AG04450 (cell line): Measurements from ENCODE around the gene SHC4. TPM values are rescaled to one million over a fixed set of nuclear protein-coding genes. Genes with fewer than 3 reads are reported as not detected.
"Not testable (repeated sequence)": the region's sequence is repeated elsewhere in the genome, so short reads cannot be mapped to it uniquely, and the experiment has no call there.

Experiments used
- CTCF ChIA-PET: fragments of 300-600, 350-600 bp; formaldehyde crosslinking; extraction: SDS; loops from one replicate; lab custom pipeline; 2022; ENCODE audit warnings: antibody characterized with exemption, inconsistent platforms; lab: Charles Lee
- POLR2A ChIA-PET: fragments of 350-600 bp; formaldehyde crosslinking; extraction: SDS; loops from one replicate; lab custom pipeline; 2021; ENCODE audit warnings: antibody characterized with exemption, inconsistent platforms; lab: Yijun Ruan, JAX
- DNase-seq: peaks from one replicate; pipeline ENCODE4 v3.0.0-alpha.2; 2011; ENCODE audit warnings: low read depth, low spot score
- H3K27ac ChIP-seq: one replicate; pipeline ENCODE4 v1.5.1; 2012; ENCODE audit warnings: low read depth, low read length, control low read depth
- H3K27me3 ChIP-seq: one replicate; pipeline ENCODE4 v1.6.0; 2012; ENCODE audit warnings: low read length; ENCODE audit not compliant: control insufficient read depth, insufficient read depth
- H3K4me3 ChIP-seq: 2 replicates; pipeline ENCODE4 v1.5.1; 2011; ENCODE audit warnings: mild to moderate bottlenecking, low read depth, low read length, control low read depth
- H3K9me3 ChIP-seq: 2 replicates; pipeline ENCODE4 v1.5.1; 2012; ENCODE audit warnings: low read length; ENCODE audit not compliant: control insufficient read depth, insufficient read depth
- CTCF ChIP-seq: IDR thresholded peaks from 2 replicates; pipeline ENCODE4 v1.5.1; 2011; ENCODE audit warnings: low read depth, low read length, control low read depth, inconsistent platforms
- polyA plus RNA-seq: library from polyadenylated mRNA; depleted of rRNA; stranded (reverse); fragments of >200 nt; gene quantifications from 2 replicates; pipeline ENCODE4 v1.2.3, GENCODE V29; 2011

SHC4 gene
- polyA plus RNA-seq, 1 experiment = 5.1 TPM

DNA sequence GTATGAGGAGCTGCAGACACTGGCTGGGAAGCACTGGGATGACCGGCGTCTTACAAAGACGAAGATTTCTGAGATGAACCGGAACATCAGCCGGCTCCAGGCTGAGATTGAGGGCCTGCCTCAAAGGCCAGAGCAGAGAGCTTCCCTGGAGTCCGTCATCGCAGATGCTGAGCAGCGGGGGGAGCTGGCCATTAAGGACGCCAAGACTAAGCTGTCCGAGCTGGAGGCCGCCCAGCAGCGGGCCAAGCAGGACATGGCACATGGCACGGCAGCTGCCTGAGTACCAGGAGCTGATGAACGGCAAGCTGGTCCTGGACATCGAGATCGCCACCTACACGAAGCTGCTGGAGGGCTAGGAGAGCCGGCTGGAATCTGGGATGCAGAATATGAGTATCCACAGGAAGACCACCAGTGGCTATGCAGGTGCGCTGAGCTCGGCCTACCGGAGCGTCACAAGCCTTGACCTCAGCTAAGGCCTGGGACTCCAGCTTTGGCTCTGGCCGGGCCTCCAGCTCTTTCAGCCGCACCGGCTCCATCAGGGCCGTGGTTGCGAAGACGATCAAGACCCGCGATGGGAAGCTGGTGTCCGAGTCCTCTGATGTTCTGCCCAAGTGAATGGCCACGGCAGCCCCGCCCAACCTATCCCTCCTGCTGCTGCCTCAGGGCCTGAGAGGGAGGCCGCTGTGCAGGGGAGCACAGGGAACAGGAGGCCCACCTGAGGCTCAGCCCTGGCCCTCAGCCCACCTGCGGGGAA is 9.2 kb upstream of the SHC4 start:
- CTCF ChIA-PET = interaction anchor here (1.2 to 5.0 kb wide), 3 partner anchors 26 to 173 kb away, joined by 3 to 102 read pairs (median 4); no protein-coding TSS in a partner anchor
- POLR2A ChIA-PET = no interaction called here
- H3K4me3 ChIP-seq = no peak overlapping the region
- TF ChIP-seq CTCF = no peak
- H3K27ac ChIP-seq = no peak overlapping the region
- DNase-seq = no peak
- no peaks in the 10 kb centered on the region; the same call in 1 of the 2 replicates for H3K9me3 ChIP-seq
- H3K27me3 ChIP-seq = no peaks in the 10 kb centered on the region

DNA sequence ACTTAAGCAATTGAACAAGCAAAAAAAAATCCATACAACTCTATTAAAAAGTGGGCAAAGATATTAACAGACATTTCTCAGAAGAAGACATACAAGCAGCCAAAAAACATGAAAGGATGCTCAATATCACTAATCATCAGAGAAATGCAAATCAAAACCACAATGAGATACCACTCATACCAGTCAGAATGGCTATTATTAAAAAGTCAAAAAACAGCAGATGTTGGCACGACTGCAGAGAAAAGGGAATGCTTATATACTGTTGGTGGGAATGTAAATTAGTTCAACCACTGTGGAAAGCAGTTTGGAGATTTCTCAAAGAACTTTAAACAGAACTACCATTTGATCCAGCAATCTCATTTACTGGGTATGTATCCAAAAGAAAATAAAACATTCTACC is 7.2 kb upstream of the SHC4 start:
- H3K9me3 ChIP-seq, H3K27ac ChIP-seq, H3K4me3 ChIP-seq, CTCF ChIA-PET, POLR2A ChIA-PET, H3K27me3 ChIP-seq, DNase-seq: not testable (repeated sequence)

DNA sequence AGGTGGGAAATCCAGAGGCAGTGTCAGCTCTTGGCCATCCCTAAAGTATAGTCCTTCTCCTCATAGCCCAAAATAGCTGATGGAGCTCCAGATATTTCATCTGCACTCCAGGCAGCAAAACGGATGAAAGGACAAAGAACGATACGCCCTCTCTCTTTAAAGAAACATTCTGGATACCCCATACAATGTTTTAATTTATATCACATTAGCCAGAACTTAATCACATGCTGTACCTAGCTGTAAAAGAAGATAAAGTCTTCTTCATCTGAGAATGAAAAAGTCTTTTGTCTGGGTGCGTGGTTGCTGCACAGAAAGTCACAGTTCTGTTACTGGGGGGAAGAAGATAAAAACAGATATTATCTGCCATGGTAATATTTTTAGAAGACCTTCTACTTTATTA is 4.3 kb upstream of the SHC4 start:
- H3K27me3 ChIP-seq = no peaks in the 10 kb centered on the region
- no peak for DNase-seq
- H3K4me3 ChIP-seq = no peak overlapping the region
- no peaks in the 10 kb centered on the region; the same call in 1 of the 2 replicates for H3K9me3 ChIP-seq
- no peak for TF ChIP-seq CTCF
- ChIA-PET CTCF (interaction anchor here (1.8 to 7.2 kb wide), 2 partner anchors 8 to 106 kb away, joined by 5 to 94 read pairs; no protein-coding TSS in a partner anchor), POLR2A (no interaction called here)
- H3K27ac ChIP-seq = no peak overlapping the region

DNA sequence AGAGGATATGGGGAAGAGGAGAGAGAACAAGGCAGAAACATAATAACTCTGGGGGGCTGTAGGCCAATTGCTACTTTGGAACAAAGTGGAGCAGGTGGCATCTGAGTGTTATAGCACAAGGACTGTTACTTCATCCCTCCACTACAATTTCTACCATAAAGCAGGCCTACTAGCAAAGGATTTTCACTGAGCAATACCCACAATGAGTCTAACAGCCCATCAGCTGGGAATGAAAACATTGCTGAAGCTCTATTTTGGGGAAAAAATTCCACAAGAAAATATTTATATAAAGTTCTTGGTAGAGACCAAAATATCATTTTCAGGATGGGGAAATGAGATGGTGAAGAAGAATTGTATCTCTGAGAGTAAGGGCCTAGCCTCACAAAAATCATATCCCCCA is 3.6 kb upstream of the SHC4 start:
- Histone ChIP-seq H3K9me3 (no peaks in the 10 kb centered on the region), H3K27me3 (no peaks in the 10 kb centered on the region), H3K27ac (peak overlapping the region; percentile 23), H3K4me3 (no peak overlapping the region)
- POLR2A ChIA-PET = no interaction called here
- DNase-seq = no peak
- TF ChIP-seq CTCF = no peak
- CTCF ChIA-PET = interaction anchor here (0.9 to 7.2 kb wide), 2 partner anchors 9 to 105 kb away, joined by 7 to 94 read pairs; no protein-coding TSS in a partner anchor

DNA sequence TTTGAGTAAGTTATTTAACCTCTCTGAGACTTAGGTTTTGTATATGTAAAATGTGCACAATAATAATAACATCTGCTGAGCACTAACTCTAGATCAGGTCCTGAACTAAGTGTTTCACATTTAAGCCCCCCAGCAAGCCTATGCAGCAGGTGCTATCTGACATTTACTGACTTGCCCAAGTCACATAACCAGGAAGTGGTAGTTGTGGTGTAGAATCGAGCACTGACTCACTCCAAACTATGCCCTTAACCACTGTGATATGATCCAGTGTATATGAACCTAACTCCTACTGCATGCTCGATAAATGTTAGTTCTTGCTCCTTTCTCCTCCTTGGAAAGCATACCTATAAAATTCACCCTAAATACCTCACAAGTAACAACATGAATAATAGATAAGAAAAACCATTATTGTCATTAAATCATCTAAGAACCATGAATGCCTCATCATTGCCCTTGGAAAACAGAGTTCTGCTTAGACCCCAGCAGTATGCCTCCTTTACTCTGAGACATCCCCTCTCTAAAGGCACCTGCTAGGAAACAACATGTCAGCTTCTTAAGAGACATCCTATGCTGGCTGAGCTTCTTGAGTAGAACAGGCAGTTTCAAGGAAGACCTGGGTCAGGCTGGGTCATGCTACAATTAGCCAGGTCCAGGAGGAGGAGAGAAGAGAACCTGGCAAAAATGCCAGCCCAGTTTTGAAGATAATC is 3.0 kb upstream of the SHC4 start:
- H3K27me3 ChIP-seq = no peaks in the 10 kb centered on the region
- ChIA-PET CTCF (interaction anchor here (0.6 to 7.2 kb wide), 5 partner anchors 10 to 607 kb away, joined by 3 to 94 read pairs (median 7); no protein-coding TSS in a partner anchor), POLR2A (interaction anchor here (1.0 to 1.8 kb wide), 2 partner anchors 27 to 89 kb away, joined by 4 read pairs; partner anchors contain the start of gene EID1)
- no peaks in the 10 kb centered on the region for H3K9me3 ChIP-seq
- DNase-seq = peak; percentile 78
- TF ChIP-seq CTCF = no peak
- no peak overlapping the region for H3K4me3 ChIP-seq
- H3K27ac ChIP-seq = peak overlapping the region; percentile 23
